Endodermal cell (in vitro differentiated cells): ENCODE data around the gene MEOX2. TPM values are rescaled to one million over a fixed set of nuclear protein-coding genes. Genes with fewer than 3 reads are reported as not detected.

Experiments used
- DNase-seq: peaks from one replicate; pipeline ENCODE4 v3.0.0-alpha.2; 2017
- H3K27ac ChIP-seq: 2 replicates; pipeline ENCODE4 v1.5.1; 2013; ENCODE audit warnings: mild to moderate bottlenecking, low read depth, low read length, moderate library complexity
- H3K27me3 ChIP-seq: 2 replicates; pipeline ENCODE4 v1.6.1; 2013; ENCODE audit warnings: mild to moderate bottlenecking, low read length, moderate library complexity; ENCODE audit not compliant: insufficient read depth, control insufficient read depth, poor library complexity, severe bottlenecking
- H3K36me3 ChIP-seq: 2 replicates; pipeline ENCODE4 v1.7.0; 2013; ENCODE audit warnings: mild to moderate bottlenecking, low read length, moderate library complexity; ENCODE audit not compliant: control insufficient read depth, insufficient read depth
- H3K4me1 ChIP-seq: one replicate; pipeline ENCODE4 v1.7.0; 2013; ENCODE audit warnings: low read length; ENCODE audit not compliant: control insufficient read depth, insufficient read depth
- H3K4me3 ChIP-seq: 2 replicates; pipeline ENCODE4 v1.5.1; 2013; ENCODE audit warnings: mild to moderate bottlenecking, low read length, moderate library complexity
- H3K9ac ChIP-seq: 2 replicates; pipeline ENCODE4 v1.6.1; 2013; ENCODE audit warnings: mild to moderate bottlenecking, low read length, moderate library complexity; ENCODE audit not compliant: poor library complexity, severe bottlenecking; ENCODE audit errors: extremely low read depth
- H3K9me3 ChIP-seq: 2 replicates; pipeline ENCODE4 v1.6.1; 2013; ENCODE audit warnings: mild to moderate bottlenecking, low read length, moderate library complexity; ENCODE audit not compliant: control insufficient read depth
- H3K27ac Mint-ChIP-seq: 2 replicates; pipeline ENCODE4 v1.8.0; 2020; ENCODE audit warnings: mixed read lengths
- H3K27me3 Mint-ChIP-seq: 2 replicates; pipeline ENCODE4 v1.8.0; 2021; ENCODE audit warnings: mild to moderate bottlenecking, mixed read lengths; ENCODE audit not compliant: insufficient read depth
- H3K36me3 Mint-ChIP-seq: 2 replicates; pipeline ENCODE4 v1.8.0; 2020; ENCODE audit warnings: low read depth, mixed read lengths
- H3K4me1 Mint-ChIP-seq: 2 replicates; pipeline ENCODE4 v1.8.0; 2020; ENCODE audit warnings: mixed read lengths
- H3K4me3 Mint-ChIP-seq: 2 replicates; pipeline ENCODE4 v1.8.0; 2020; ENCODE audit warnings: mild to moderate bottlenecking, moderate library complexity, mixed read lengths
- H3K9me3 Mint-ChIP-seq: 2 replicates; pipeline ENCODE4 v1.8.0; 2020; ENCODE audit warnings: mild to moderate bottlenecking, mixed read lengths
- CTCF ChIP-seq: fragments of 200-600 bp; sonication (generic); conservative IDR thresholded peaks from 2 replicates; pipeline ENCODE4 v1.5.0; 2021; ENCODE audit warnings: antibody characterized with exemption, mild to moderate bottlenecking
- WGBS, 2 experiments: methylation state at CpG; one replicate each; pipeline versions ENCODE4 v1.1.5 to v1.1.7; 2013; ENCODE audit warnings: missing lambda C conversion rate in 2 of 2, mixed read lengths in 1 of 2; ENCODE audit not compliant: insufficient coverage in 1 of 2, insufficient read length in 1 of 2; 5-methylcytosine and 5-hydroxymethylcytosine counted together
- total RNA-seq, 2 donors: library from RNA; stranded (reverse); fragmentation: NEBNext Ultra II Directional in 1 of 2; extraction: Animal tissue kit (Norgen Biotek cat#: 25700) in 1 of 2; gene quantifications; 2 replicates in 1 of 2; 3 replicates in 1 of 2; pipeline ENCODE4 v1.2.1, GENCODE V29; 2021

MEOX2 gene
- total RNA-seq, 2 donors from 2014 or later = not detected

- Histone ChIP-seq H3K36me3 (no peaks in the 10 kb centered on the region), H3K27me3 (no peaks in the 10 kb centered on the region), H3K9me3 (no peaks in the 10 kb centered on the region), H3K9ac (no peak overlapping the region), H3K27ac (no peak overlapping the region), H3K4me3 (no peak overlapping the region), H3K4me1 (no peaks in the 10 kb centered on the region)
- Mint-ChIP-seq H3K9me3 (no peaks in the 10 kb centered on the region), H3K4me1 (no peaks in the 10 kb centered on the region), H3K4me3 (no peak overlapping the region), H3K36me3 (no peaks in the 10 kb centered on the region), H3K27ac (no peak overlapping the region), H3K27me3 (no peaks in the 10 kb centered on the region)
- no peak for DNase-seq
- TF ChIP-seq CTCF = no peak
Observed at GRCh38 chr7:15723841-15724240, 37.4 kb upstream of the MEOX2 start.

- peak; percentile 96 for TF ChIP-seq CTCF
- H3K27me3 ChIP-seq = no peaks in the 10 kb centered on the region
- Mint-ChIP-seq H3K4me3 (no peak overlapping the region), H3K27me3 (no peaks in the 10 kb centered on the region), H3K9me3 (no peaks in the 10 kb centered on the region), H3K4me1 (no peaks in the 10 kb centered on the region), H3K36me3 (no peaks in the 10 kb centered on the region), H3K27ac (no peak overlapping the region)
- no peak overlapping the region for H3K4me3 ChIP-seq
- H3K9me3 ChIP-seq = no peaks in the 10 kb centered on the region
- WGBS, 2 experiments = 33% methylated on average over 4 of the region's 5 CpGs; no CpG with 5 or more reads in 1 of the 2 experiments
- peak; percentile 68 for DNase-seq
- H3K9ac ChIP-seq = no peak overlapping the region
- no peak overlapping the region for H3K27ac ChIP-seq
- no peaks in the 10 kb centered on the region for H3K4me1 ChIP-seq
- no peaks in the 10 kb centered on the region for H3K36me3 ChIP-seq
Observed at GRCh38 chr7:15720849-15721471, 34.5 kb upstream of the MEOX2 start.

- H3K9me3 Mint-ChIP-seq = no peaks in the 10 kb centered on the region
- Histone ChIP-seq H3K9ac (no peak overlapping the region), H3K27ac (no peak overlapping the region), H3K4me1 (no peaks in the 10 kb centered on the region), H3K4me3 (no peak overlapping the region), H3K9me3 (no peaks in the 10 kb centered on the region), H3K27me3 (no peaks in the 10 kb centered on the region), H3K36me3 (no peaks in the 10 kb centered on the region)
- no peak overlapping the region for H3K4me3 Mint-ChIP-seq
- no peak for TF ChIP-seq CTCF
- no peaks in the 10 kb centered on the region for H3K36me3 Mint-ChIP-seq
- no peak for DNase-seq
- H3K27me3 Mint-ChIP-seq = no peaks in the 10 kb centered on the region
- 93% methylated on average over 1 of the region's 1 CpG; no CpG with 5 or more reads in 1 of the 2 experiments for WGBS, 2 experiments
- H3K4me1 Mint-ChIP-seq = no peaks in the 10 kb centered on the region
- H3K27ac Mint-ChIP-seq = peak overlapping the region; percentile 46
Observed at GRCh38 chr7:15719311-15719710, 32.8 kb upstream of the MEOX2 start.
